Panc1 (cell line): ENCODE results near the gene RPS24. TPM values are rescaled to one million over a fixed set of nuclear protein-coding genes. Genes with fewer than 3 reads are reported as not detected.

Source experiments
- ATAC-seq: fragments of 200-7000 bp; cut with Tn5 transposase; 2 replicates; pipeline ENCODE4 v1.9.1; 2020; ENCODE audit warnings: mild to moderate bottlenecking, moderate library complexity
- BruUV-seq: library from RNA; stranded (reverse); fragments of 400-500 nt; replicated peaks from 2 replicates; lab custom pipeline; 2021; lab: Mats Ljungman, UMichigan
- CTCF ChIA-PET: fragments of 300-600 bp; sonication (Branson Sonifier 250); formaldehyde crosslinking; loops from one replicate; lab custom pipeline; 2022; ENCODE audit warnings: antibody characterized with exemption; lab: Charles Lee
- POLR2A ChIA-PET: fragments of 300-600 bp; sonication (Branson Sonifier 250); formaldehyde crosslinking; loops from one replicate; lab custom pipeline; 2022; ENCODE audit warnings: antibody characterized with exemption; lab: Charles Lee
- DNase-seq: peaks from one replicate; pipeline ENCODE4 v3.0.0-alpha.2; 2010; ENCODE audit warnings: low read depth, low spot score
- H3K27ac ChIP-seq: 2 replicates; pipeline ENCODE4 v1.5.1; 2011; ENCODE audit warnings: mild to moderate bottlenecking, low read length, inconsistent platforms
- H3K27me3 ChIP-seq: fragments of 200-500 bp; sonication (Bioruptor generic); 2 replicates; pipeline ENCODE4 v1.6.0; 2014; ENCODE audit warnings: low read length, inconsistent platforms; ENCODE audit not compliant: control insufficient read depth, insufficient read depth
- H3K36me3 ChIP-seq: fragments of 200-500 bp; sonication (Bioruptor generic); 2 replicates; pipeline ENCODE4 v1.5.1; 2014; ENCODE audit warnings: inconsistent platforms, mild to moderate bottlenecking, low read length, moderate library complexity; ENCODE audit not compliant: control insufficient read depth, insufficient read depth
- H3K4me1 ChIP-seq: 2 replicates; pipeline ENCODE4 v1.5.1; 2011; ENCODE audit warnings: inconsistent platforms, mild to moderate bottlenecking, low read length, moderate library complexity; ENCODE audit not compliant: control insufficient read depth, insufficient read depth
- H3K4me3 ChIP-seq, 2 experiments: 2 replicates each; pipeline ENCODE4 v1.5.1; 2011 to 2012; ENCODE audit warnings: low read depth in 2 of 2, low read length in 2 of 2, mild to moderate bottlenecking in 2 of 2, inconsistent platforms in 1 of 2, moderate library complexity in 1 of 2
- H3K9me3 ChIP-seq: fragments of 200-500 bp; sonication (Bioruptor generic); 2 replicates; pipeline ENCODE4 v1.5.1; 2014; ENCODE audit warnings: low read depth, mild to moderate bottlenecking, inconsistent platforms, low read length, moderate library complexity; ENCODE audit not compliant: control insufficient read depth, insufficient read depth
- CTCF ChIP-seq: fragments of 450-650 bp; IDR thresholded peaks from 2 replicates; pipeline ENCODE4 v1.5.1; 2017; ENCODE audit warnings: mild to moderate bottlenecking
- POLR2AphosphoS5 ChIP-seq: IDR thresholded peaks from 2 replicates; pipeline ENCODE4 v1.6.1; 2012; ENCODE audit warnings: mild to moderate bottlenecking, low read depth, low read length, moderate library complexity
- SIN3A ChIP-seq: IDR thresholded peaks from 2 replicates; pipeline ENCODE4 v1.6.1; 2012; ENCODE audit warnings: low read depth, mild to moderate bottlenecking, low read length, moderate library complexity, borderline replicate concordance; ENCODE audit not compliant: insufficient read depth
- TCF7L2 ChIP-seq: IDR thresholded peaks from 2 replicates; pipeline ENCODE4 v1.6.1; 2011; ENCODE audit warnings: mild to moderate bottlenecking, low read depth, low read length, inconsistent platforms
- in situ Hi-C: cut with HindIII; loops from 2 replicates; pipeline ENCODE4 v1.10.0; 2016; ENCODE audit warnings: low sequenced_read_pairs, low pct_unique_long_range_greater_than_20kb
- intact Hi-C: fragments of 100-400 bp; cut with micrococcal nuclease; formaldehyde crosslinking; loops from one replicate; pipeline ENCODE4 v1.10.0; 2022; ENCODE audit not compliant: unreplicated experiment
- total RNA-seq: library from RNA; stranded (reverse); gene quantifications from one replicate; pipeline ENCODE4 v1.2.1, GENCODE V29; 2021; ENCODE audit not compliant: unreplicated experiment
- TF ChIP-seq, protein P1 (sequence below), 2 experiments: IDR thresholded peaks; 2 replicates each; pipeline ENCODE4 v1.6.1; 2011 to 2012; ENCODE audit warnings: low read depth in 2 of 2, control low read depth in 1 of 2, low read length in 1 of 2, mild to moderate bottlenecking in 1 of 2, moderate library complexity in 1 of 2; ENCODE audit not compliant: insufficient read depth in 1 of 2

The RPS24 gene
- total RNA-seq, 1 experiment from 2014 or later = 1,400 TPM

GRCh38 chr10:78065611-78066010 is 31.9 kb downstream of the RPS24 start:
- intact Hi-C loops = no loop called here
- ATAC-seq = no peak
- in situ Hi-C loops = no loop called here
- H3K27ac ChIP-seq = no peak overlapping the region
- no peaks in the 10 kb centered on the region for H3K27me3 ChIP-seq
- TF ChIP-seq TCF7L2 (no peak), CTCF (no peak), POLR2AphosphoS5 (no peak), SIN3A (no peak)
- TF ChIP-seq, protein P1, sequence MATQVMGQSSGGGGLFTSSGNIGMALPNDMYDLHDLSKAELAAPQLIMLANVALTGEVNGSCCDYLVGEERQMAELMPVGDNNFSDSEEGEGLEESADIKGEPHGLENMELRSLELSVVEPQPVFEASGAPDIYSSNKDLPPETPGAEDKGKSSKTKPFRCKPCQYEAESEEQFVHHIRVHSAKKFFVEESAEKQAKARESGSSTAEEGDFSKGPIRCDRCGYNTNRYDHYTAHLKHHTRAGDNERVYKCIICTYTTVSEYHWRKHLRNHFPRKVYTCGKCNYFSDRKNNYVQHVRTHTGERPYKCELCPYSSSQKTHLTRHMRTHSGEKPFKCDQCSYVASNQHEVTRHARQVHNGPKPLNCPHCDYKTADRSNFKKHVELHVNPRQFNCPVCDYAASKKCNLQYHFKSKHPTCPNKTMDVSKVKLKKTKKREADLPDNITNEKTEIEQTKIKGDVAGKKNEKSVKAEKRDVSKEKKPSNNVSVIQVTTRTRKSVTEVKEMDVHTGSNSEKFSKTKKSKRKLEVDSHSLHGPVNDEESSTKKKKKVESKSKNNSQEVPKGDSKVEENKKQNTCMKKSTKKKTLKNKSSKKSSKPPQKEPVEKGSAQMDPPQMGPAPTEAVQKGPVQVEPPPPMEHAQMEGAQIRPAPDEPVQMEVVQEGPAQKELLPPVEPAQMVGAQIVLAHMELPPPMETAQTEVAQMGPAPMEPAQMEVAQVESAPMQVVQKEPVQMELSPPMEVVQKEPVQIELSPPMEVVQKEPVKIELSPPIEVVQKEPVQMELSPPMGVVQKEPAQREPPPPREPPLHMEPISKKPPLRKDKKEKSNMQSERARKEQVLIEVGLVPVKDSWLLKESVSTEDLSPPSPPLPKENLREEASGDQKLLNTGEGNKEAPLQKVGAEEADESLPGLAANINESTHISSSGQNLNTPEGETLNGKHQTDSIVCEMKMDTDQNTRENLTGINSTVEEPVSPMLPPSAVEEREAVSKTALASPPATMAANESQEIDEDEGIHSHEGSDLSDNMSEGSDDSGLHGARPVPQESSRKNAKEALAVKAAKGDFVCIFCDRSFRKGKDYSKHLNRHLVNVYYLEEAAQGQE (IDR thresholded peaks at IDR 0.05; ENCODE audit: insufficient read depth in 1 of 2, low read depth in 2 of 2, low read length in 1 of 2) = no peak
- H3K4me3 ChIP-seq = no peak overlapping the region
- ChIA-PET CTCF (no interaction called here), POLR2A (no interaction called here)
- H3K36me3 ChIP-seq = no peaks in the 10 kb centered on the region
- no peaks in the 10 kb centered on the region for H3K9me3 ChIP-seq
- BruUV-seq = no TSS peak
- H3K4me1 ChIP-seq = no peaks in the 10 kb centered on the region
- no peak for DNase-seq

DNA sequence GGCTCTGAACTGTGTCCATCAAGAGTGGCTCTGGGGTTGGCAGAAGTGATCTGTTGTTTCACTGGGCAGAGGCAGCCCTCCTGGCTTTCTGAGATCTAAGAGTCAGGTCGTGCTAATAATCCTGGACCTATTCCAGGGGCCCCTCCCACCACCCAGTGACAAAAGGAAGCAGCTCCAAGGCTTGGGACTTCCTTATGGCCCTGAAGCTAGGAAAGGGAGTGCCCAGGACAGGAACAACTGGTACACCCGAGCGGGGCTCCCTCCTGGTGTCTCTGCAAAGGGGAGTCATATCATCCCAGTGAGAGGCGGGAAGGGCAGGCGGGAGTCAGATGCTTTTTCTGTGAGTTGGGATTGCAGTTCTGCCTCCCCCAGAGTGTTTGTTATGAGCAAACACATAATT is 32.3 kb downstream of the RPS24 start:
- ChIA-PET CTCF (no interaction called here), POLR2A (no interaction called here)
- BruUV-seq = no TSS peak
- H3K4me1 ChIP-seq = no peaks in the 10 kb centered on the region
- DNase-seq (no peak), ATAC-seq (no peak)
- H3K36me3 ChIP-seq = no peaks in the 10 kb centered on the region
- in situ Hi-C loops (no loop called here), intact Hi-C loops (no loop called here)
- H3K27ac ChIP-seq = no peak overlapping the region
- TF ChIP-seq POLR2AphosphoS5 = no peak
- no peak for TF ChIP-seq CTCF
- no peak for TF ChIP-seq TCF7L2
- TF ChIP-seq, protein P1 (IDR thresholded peaks at IDR 0.05; ENCODE audit: insufficient read depth in 1 of 2, low read depth in 2 of 2, low read length in 1 of 2) = no peak
- no peak for TF ChIP-seq SIN3A
- H3K9me3 ChIP-seq = no peaks in the 10 kb centered on the region
- H3K4me3 ChIP-seq = no peak overlapping the region
- no peaks in the 10 kb centered on the region for H3K27me3 ChIP-seq
